Ishikawa (cell line): ENCODE measurements around the gene GOLGA6A.

Source experiments
- CEBPB ChIP-seq: IDR thresholded peaks from 2 replicates; pipeline ENCODE4 v1.6.1; 2012
- CREB1 ChIP-seq: IDR thresholded peaks from 2 replicates; pipeline ENCODE4 v1.6.1; 2012; ENCODE audit warnings: low read depth
- EP300 ChIP-seq: IDR thresholded peaks from 2 replicates; pipeline ENCODE4 v1.6.1; 2012; ENCODE audit warnings: borderline replicate concordance
- RAD21 ChIP-seq: IDR thresholded peaks from 2 replicates; pipeline ENCODE4 v1.6.1; 2012; ENCODE audit warnings: low read depth
- TEAD4 ChIP-seq: IDR thresholded peaks from 2 replicates; pipeline ENCODE4 v1.6.1; 2012
- TF ChIP-seq, protein P1 (sequence below): IDR thresholded peaks from 2 replicates; pipeline ENCODE4 v1.6.1; 2012

DNA sequence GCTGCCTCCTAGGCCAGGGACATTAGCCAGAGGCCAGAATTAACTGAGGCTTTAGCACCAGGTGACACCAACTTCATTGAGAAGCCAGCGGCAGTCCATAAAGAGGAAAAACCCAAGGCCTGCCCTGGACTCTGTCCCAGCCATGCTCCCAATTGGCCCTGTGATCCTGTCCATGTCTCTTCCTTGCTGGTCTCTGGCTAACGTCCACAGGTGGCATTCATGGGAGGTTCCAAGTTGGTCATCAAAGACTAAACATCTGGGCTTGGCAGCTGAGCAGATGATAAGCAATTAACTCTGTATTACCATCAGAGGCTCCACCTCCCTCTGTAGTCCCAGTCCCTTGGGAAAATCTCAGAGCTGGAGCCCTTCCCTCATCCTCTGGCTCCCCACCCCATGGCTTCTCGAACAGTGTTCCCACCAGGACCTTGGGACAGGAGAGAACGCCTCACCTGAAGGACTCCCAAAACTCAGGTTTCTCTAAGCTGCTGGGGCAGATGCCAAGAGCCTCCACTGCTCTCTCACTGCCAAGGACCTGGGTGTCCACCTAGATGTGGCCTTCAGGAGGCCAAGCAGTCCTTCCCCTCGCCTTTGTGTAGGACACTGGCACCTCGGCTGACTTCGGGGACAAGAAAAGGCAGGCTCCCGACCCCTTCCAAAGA, 40.4 kb downstream of the GOLGA6A start:
- TF ChIP-seq CREB1 = no peak
- no peak for TF ChIP-seq TEAD4
- TF ChIP-seq RAD21 = no peak
- TF ChIP-seq, protein P1, sequence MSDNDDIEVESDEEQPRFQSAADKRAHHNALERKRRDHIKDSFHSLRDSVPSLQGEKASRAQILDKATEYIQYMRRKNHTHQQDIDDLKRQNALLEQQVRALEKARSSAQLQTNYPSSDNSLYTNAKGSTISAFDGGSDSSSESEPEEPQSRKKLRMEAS = no peak
- no peak for TF ChIP-seq CEBPB
- no peak for TF ChIP-seq EP300
